Natural killer cell (primary cell): ENCODE results near the gene BAHCC1. TPM values are rescaled to one million over a fixed set of nuclear protein-coding genes. Genes with fewer than 3 reads are reported as not detected.
A peak's percentile ranks its signal among the peaks of the same experiment; 100 is the strongest.

Source experiments
- ATAC-seq, 3 donors: fragments of 150-1000 bp in 2 of 3; fragments of 200-7000 bp in 1 of 3; cut with Tn5 transposase; 1 replicate in 1 of 3; 2 replicates in 2 of 3; pipeline ENCODE4 v1.10.0; 2021; ENCODE audit warnings: mild to moderate bottlenecking in 2 of 3, moderate library complexity in 2 of 3
- DNase-seq, 2 donors: peaks; one replicate each; pipeline versions ENCODE4 v3.0.0 to v3.0.0-alpha.2; 2013 to 2021; ENCODE audit warnings: mixed read lengths in 1 of 2
- H3K27ac ChIP-seq: one replicate; pipeline ENCODE4 v1.5.1; 2013; ENCODE audit warnings: mild to moderate bottlenecking, low read length
- H3K27me3 ChIP-seq: one replicate; pipeline ENCODE4 v1.6.1; 2013; ENCODE audit warnings: low read length; ENCODE audit not compliant: control insufficient read depth, insufficient read depth
- H3K36me3 ChIP-seq: one replicate; pipeline ENCODE4 v1.6.1; 2013; ENCODE audit warnings: low read length; ENCODE audit not compliant: control insufficient read depth, insufficient read depth
- H3K4me1 ChIP-seq: one replicate; pipeline ENCODE4 v1.6.1; 2013; ENCODE audit warnings: low read length; ENCODE audit not compliant: control insufficient read depth, insufficient read depth
- H3K4me3 ChIP-seq: one replicate; pipeline ENCODE4 v1.5.1; 2013; ENCODE audit warnings: low read length
- H3K9me3 ChIP-seq: one replicate; pipeline ENCODE4 v1.6.1; 2013; ENCODE audit warnings: low read length; ENCODE audit not compliant: control insufficient read depth, insufficient read depth
- H3K27ac Mint-ChIP-seq, 2 donors: one replicate each; pipeline ENCODE4 v1.8.0; 2022; ENCODE audit warnings: mild to moderate bottlenecking in 2 of 2, mixed read lengths in 2 of 2, moderate library complexity in 1 of 2
- H3K27me3 Mint-ChIP-seq, 2 donors: one replicate each; pipeline ENCODE4 v1.8.0; 2022; ENCODE audit warnings: low read depth in 2 of 2, mixed read lengths in 2 of 2
- H3K36me3 Mint-ChIP-seq: one replicate; pipeline ENCODE4 v1.8.0; 2022; ENCODE audit warnings: mixed read lengths
- H3K4me1 Mint-ChIP-seq, 2 donors: one replicate each; pipeline ENCODE4 v1.8.0; 2022; ENCODE audit warnings: mixed read lengths in 2 of 2
- H3K4me3 Mint-ChIP-seq: one replicate; pipeline ENCODE4 v1.8.0; 2022; ENCODE audit warnings: mild to moderate bottlenecking, moderate library complexity, mixed read lengths
- H3K9me3 Mint-ChIP-seq, 2 donors: one replicate each; pipeline ENCODE4 v1.8.0; 2022; ENCODE audit warnings: mixed read lengths in 2 of 2
- CTCF ChIP-seq: fragments of 200-600 bp; IDR thresholded peaks from one replicate; pipeline ENCODE4 v1.8.0; 2022; ENCODE audit warnings: antibody characterized with exemption
- WGBS: methylation state at CpG from one replicate; pipeline ENCODE4 v1.1.7; 2013; ENCODE audit warnings: missing lambda C conversion rate; ENCODE audit not compliant: insufficient coverage; 5-methylcytosine and 5-hydroxymethylcytosine counted together
- intact Hi-C: fragments of 100-400 bp; cut with micrococcal nuclease; formaldehyde crosslinking; loops from one replicate; pipeline ENCODE4 v1.14.2; 2022
- total RNA-seq, 4 donors: library from RNA; stranded (reverse); fragments of 120-200 nt in 1 of 4; gene quantifications; one replicate each; pipeline versions ENCODE4 v1.2.3 to v1.2.4, GENCODE V29; 2013 to 2022

BAHCC1 gene
- total RNA-seq, 3 donors from 2014 or later (not counting 1 experiment from before 2014, with no cell fraction given) = 2.9 to 17.3 (median 5.7) TPM

- Histone ChIP-seq H3K4me1 (no peaks in the 10 kb centered on the region), H3K36me3 (no peaks in the 10 kb centered on the region), H3K9me3 (no peaks in the 10 kb centered on the region), H3K4me3 (no peak overlapping the region), H3K27ac (no peak overlapping the region), H3K27me3 (no peaks in the 10 kb centered on the region)
- ATAC-seq (no peak), DNase-seq (no peak)
- Mint-ChIP-seq H3K27ac (no peak overlapping the region), H3K9me3 (no peaks in the 10 kb centered on the region), H3K27me3 (no peaks in the 10 kb centered on the region), H3K4me3 (no peak overlapping the region), H3K4me1 (no peaks in the 10 kb centered on the region), H3K36me3 (no peaks in the 10 kb centered on the region)
- TF ChIP-seq CTCF = no peak
- 79% methylated on average over 14 of the region's 14 CpGs for WGBS
- intact Hi-C loops = no loop called here
These were observed 75.9 kb downstream of the BAHCC1 start for GRCh38 chr17:81470944-81471817.

- no peaks in the 10 kb centered on the region for H3K36me3 Mint-ChIP-seq
- no peaks in the 10 kb centered on the region for H3K4me1 Mint-ChIP-seq
- H3K27me3 Mint-ChIP-seq = no peaks in the 10 kb centered on the region
- peak in 1 of 2 donors; percentile 42 for DNase-seq
- no peak for TF ChIP-seq CTCF
- intact Hi-C loops = no loop called here
- Histone ChIP-seq H3K9me3 (no peaks in the 10 kb centered on the region), H3K4me3 (no peak overlapping the region), H3K4me1 (no peaks in the 10 kb centered on the region), H3K36me3 (no peaks in the 10 kb centered on the region), H3K27ac (no peak overlapping the region), H3K27me3 (no peaks in the 10 kb centered on the region)
- no peak overlapping the region for H3K27ac Mint-ChIP-seq
- ATAC-seq = peak in 2 of 3 donors; percentile 21 to 59
- H3K9me3 Mint-ChIP-seq = no peaks in the 10 kb centered on the region
- WGBS = 94% methylated on average over 27 of the region's 28 CpGs
- H3K4me3 Mint-ChIP-seq = no peak overlapping the region
These were observed 76.7 kb downstream of the BAHCC1 start for GRCh38 chr17:81471818-81472456.

- intact Hi-C loops = no loop called here
These were observed 77.8 kb downstream of the BAHCC1 start for GRCh38 chr17:81473019-81473418.

More at GRCh38 chr17:81473019-81473418, 77.8 kb downstream of the BAHCC1 start:
- Mint-ChIP-seq H3K27me3 (peaks cover 0 to 2% of the 10 kb centered on the region in 2 donors), H3K27ac (no peak overlapping the region), H3K9me3 (no peaks in the 10 kb centered on the region), H3K4me3 (no peak overlapping the region), H3K4me1 (no peaks in the 10 kb centered on the region), H3K36me3 (no peaks in the 10 kb centered on the region)
- no peak for ATAC-seq
- no peak for DNase-seq
- TF ChIP-seq CTCF = no peak
- 85% methylated on average over 8 of the region's 8 CpGs for WGBS
- Histone ChIP-seq H3K9me3 (no peaks in the 10 kb centered on the region), H3K36me3 (no peaks in the 10 kb centered on the region), H3K4me3 (no peak overlapping the region), H3K27me3 (no peaks in the 10 kb centered on the region), H3K27ac (no peak overlapping the region), H3K4me1 (no peaks in the 10 kb centered on the region)
